Kidney epithelial cell (primary cell): ENCODE data around the gene TMEM144. TPM values are rescaled to one million over a fixed set of nuclear protein-coding genes. Genes with fewer than 3 reads are reported as not detected.

Source experiments
- DNase-seq: peaks from one replicate; pipeline ENCODE4 v3.0.0-alpha.2; 2010; ENCODE audit warnings: low read depth
- H3K27me3 ChIP-seq: 2 replicates; pipeline ENCODE4 v1.6.0; 2011; ENCODE audit warnings: low read length; ENCODE audit not compliant: control insufficient read depth, insufficient read depth
- H3K36me3 ChIP-seq: 2 replicates; pipeline ENCODE4 v1.5.1; 2011; ENCODE audit warnings: low read length; ENCODE audit not compliant: control insufficient read depth, insufficient read depth
- H3K4me3 ChIP-seq: 2 replicates; pipeline ENCODE4 v1.5.1; 2011; ENCODE audit warnings: low read depth, mild to moderate bottlenecking, control low read depth, low read length
- CTCF ChIP-seq: IDR thresholded peaks from 2 replicates; pipeline ENCODE4 v1.5.1; 2011; ENCODE audit warnings: mild to moderate bottlenecking, moderate library complexity, low read length, control low read depth, inconsistent platforms; ENCODE audit not compliant: insufficient read depth, poor library complexity, severe bottlenecking
- total RNA-seq: library from RNA; depleted of rRNA; stranded (reverse); fragments of >200 nt; gene quantifications from 2 replicates; pipeline ENCODE4 v1.2.3, GENCODE V29; 2015

Gene TMEM144
- total RNA-seq, 1 donor from 2014 or later = 12.2 TPM

- Histone ChIP-seq H3K4me3 (no peak overlapping the region), H3K36me3 (no peaks in the 10 kb centered on the region), H3K27me3 (no peaks in the 10 kb centered on the region)
- TF ChIP-seq CTCF = no peak
- no peak for DNase-seq
Observed at GRCh38 chr4:158297866-158298265, 87.6 kb downstream of the TMEM144 start.

- DNase-seq = no peak
- no peak for TF ChIP-seq CTCF
- H3K36me3 ChIP-seq = no peaks in the 10 kb centered on the region
- H3K27me3 ChIP-seq = no peaks in the 10 kb centered on the region
- no peak overlapping the region for H3K4me3 ChIP-seq
Observed at GRCh38 chr4:158299459-158300007, 89.2 kb downstream of the TMEM144 start.

DNA sequence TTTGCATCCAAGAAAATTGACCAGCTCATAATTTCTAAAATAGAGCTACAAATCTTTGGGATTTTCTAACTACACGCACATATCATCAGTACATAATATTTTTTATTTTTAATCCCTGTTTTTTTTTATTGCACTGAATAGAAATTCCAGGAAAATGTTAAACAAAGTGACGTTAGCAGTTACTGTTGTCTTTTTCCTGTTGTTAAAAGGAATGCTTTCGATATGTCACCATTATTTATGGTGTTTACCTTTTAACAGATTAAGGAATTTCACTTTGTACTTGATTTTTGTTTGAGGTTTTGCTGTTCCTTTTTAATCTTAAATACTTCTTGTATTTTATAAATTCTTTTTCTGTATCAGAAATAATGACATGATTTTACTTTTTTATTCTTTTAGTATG is 89.7 kb downstream of the TMEM144 start:
- H3K4me3 ChIP-seq = no peak overlapping the region
- no peaks in the 10 kb centered on the region for H3K27me3 ChIP-seq
- no peaks in the 10 kb centered on the region for H3K36me3 ChIP-seq
- no peak for DNase-seq
- TF ChIP-seq CTCF = no peak

DNA sequence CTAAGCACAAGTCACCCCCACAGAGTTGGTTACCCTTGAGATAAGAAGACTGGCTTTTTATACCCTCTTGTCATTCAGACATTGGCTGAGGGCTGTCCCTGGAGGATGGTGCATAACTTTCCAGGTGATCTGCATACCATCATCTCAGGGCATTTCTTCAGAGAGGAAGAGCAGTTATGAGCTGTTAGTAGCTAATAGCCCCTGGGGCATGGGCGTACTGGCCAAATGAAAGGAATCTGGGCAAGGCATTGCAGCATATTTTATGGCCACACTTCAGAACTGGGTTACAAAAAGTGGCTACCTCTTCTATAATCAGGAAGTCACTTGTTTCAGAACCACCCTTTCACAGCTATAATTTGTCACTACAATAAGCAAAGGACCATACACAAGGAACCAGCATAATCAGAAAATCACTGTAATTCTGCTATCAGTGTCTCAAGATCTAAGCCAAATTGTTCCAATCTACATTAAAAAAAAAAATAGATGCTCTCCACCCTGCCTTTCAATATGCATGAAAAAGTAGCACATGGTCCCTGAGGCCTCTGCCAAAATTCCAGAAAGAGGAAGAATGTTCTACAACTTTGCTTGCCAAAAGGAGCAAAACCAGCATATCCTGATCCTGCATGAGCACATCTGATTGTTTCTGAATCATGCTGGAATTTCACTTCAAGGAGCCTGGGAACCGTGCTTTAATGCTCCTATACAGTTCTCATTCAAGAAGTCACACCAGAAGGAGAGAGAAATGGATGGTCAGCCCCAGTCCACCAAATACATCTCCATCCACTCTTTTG is 92.0 kb downstream of the TMEM144 start:
- H3K27me3 ChIP-seq = no peaks in the 10 kb centered on the region
- TF ChIP-seq CTCF = no peak
- DNase-seq = no peak
- H3K4me3 ChIP-seq = no peak overlapping the region
- H3K36me3 ChIP-seq = no peaks in the 10 kb centered on the region

GRCh38 chr4:158304694-158305093 is 94.4 kb downstream of the TMEM144 start:
- H3K36me3 ChIP-seq = no peaks in the 10 kb centered on the region
- no peak for TF ChIP-seq CTCF
- H3K27me3 ChIP-seq = no peaks in the 10 kb centered on the region
- no peak for DNase-seq
- no peak overlapping the region for H3K4me3 ChIP-seq

Other genes with a start within 250 kb of the TMEM144 start
- 1.8 and 2.6 TPM in 2 replicates for gene GASK1B, start 37.5 kb upstream of the TMEM144 start, total RNA-seq